ENCODE results near the gene KCNE2.
"Not testable (repeated sequence)": the region's sequence is repeated elsewhere in the genome, so short reads cannot be mapped to it uniquely, and the experiment has no call there.

Gene KCNE2

DNA sequence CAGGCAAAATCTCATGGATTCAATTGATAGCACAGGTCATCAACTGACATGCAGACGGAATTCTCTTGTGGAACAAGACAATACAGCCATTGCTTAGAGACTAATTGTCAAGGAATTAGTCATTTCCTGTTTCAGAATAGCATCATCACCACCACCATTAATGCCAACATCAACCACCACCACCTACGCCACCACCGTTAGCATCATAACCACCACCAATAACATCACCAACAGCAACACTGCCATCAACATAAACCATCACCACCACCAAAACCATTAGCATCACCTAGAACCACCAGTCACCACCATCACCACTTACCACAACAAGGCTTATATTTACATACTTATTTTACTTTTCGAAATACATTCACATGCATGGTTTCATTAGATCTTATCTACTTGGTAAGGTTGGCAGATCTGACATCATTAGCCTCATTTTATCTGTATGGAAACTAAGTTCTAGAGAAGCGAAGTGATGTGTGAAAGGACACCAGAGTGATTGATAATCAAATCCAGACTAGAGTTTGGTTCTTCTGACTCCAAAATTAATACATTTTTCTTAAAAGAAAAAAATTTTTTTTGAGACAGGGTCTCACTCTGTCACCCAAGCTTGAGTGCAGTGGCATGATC, 53.8 kb downstream of the KCNE2 start:
- DNase-seq, result not testable (repeated sequence)
